Mucosa of descending colon (tissue), 3 donors: ENCODE results near the gene SEC14L6. TPM values are rescaled to one million over a fixed set of nuclear protein-coding genes. Genes with fewer than 3 reads are reported as not detected.

Experiments used
- ATAC-seq: fragments of 200-7000 bp; cut with Tn5 transposase; one replicate; pipeline ENCODE4 v1.9.1; 2020; ENCODE audit warnings: mild to moderate bottlenecking, moderate library complexity
- DNase-seq, 3 donors: peaks; one replicate each; pipeline ENCODE4 v3.0.0-alpha.2; 2020
- H3K36me3 ChIP-seq: fragments of 200-600 bp; one replicate; pipeline ENCODE4 v1.8.0; 2021; ENCODE audit warnings: low read depth, mild to moderate bottlenecking
- H3K4me1 ChIP-seq: fragments of 200-600 bp; one replicate; pipeline ENCODE4 v1.8.0; 2021; ENCODE audit warnings: low read depth, mild to moderate bottlenecking
- H3K4me3 ChIP-seq: fragments of 200-600 bp; one replicate; pipeline ENCODE4 v1.8.0; 2021; ENCODE audit warnings: mild to moderate bottlenecking
- H3K9me3 ChIP-seq: fragments of 200-600 bp; one replicate; pipeline ENCODE4 v1.8.0; 2021; ENCODE audit warnings: mild to moderate bottlenecking
- intact Hi-C, 2 donors: fragments of 100-400 bp; cut with DNase I in 1 of 2; cut with micrococcal nuclease in 1 of 2; formaldehyde crosslinking; loops; one replicate each; pipeline versions ENCODE4 v1.11.0 to v1.11.1; 2022; cut with DNase I, micrococcal nuclease
- total RNA-seq, 3 donors: library from RNA; stranded (reverse); fragmentation: NEBNext Ultra II Directional in 2 of 3; extraction: Animal tissue kit (Norgen Biotek cat#: 25700) in 2 of 3; gene quantifications; one replicate each; pipeline versions ENCODE4 v1.2.1 to v1.2.4, GENCODE V29; 2021 to 2023
- TF ChIP-seq, protein P1 (sequence below): fragments of 200-600 bp; IDR thresholded peaks from one replicate; pipeline ENCODE4 v1.8.0; 2022; ENCODE audit warnings: antibody characterized with exemption, mild to moderate bottlenecking
- donor health status: DM: no; HTN: no; CAD: no; lungs with moderate emphysema.
- donor health status: DM: no; HTN: no; CAD: no.
- donor health status: DM: no; HTN: yes; CAD: no.

The SEC14L6 gene
- total RNA-seq, 3 donors from 2014 or later = 0.26 to 0.47 TPM; not detected in 1

DNA sequence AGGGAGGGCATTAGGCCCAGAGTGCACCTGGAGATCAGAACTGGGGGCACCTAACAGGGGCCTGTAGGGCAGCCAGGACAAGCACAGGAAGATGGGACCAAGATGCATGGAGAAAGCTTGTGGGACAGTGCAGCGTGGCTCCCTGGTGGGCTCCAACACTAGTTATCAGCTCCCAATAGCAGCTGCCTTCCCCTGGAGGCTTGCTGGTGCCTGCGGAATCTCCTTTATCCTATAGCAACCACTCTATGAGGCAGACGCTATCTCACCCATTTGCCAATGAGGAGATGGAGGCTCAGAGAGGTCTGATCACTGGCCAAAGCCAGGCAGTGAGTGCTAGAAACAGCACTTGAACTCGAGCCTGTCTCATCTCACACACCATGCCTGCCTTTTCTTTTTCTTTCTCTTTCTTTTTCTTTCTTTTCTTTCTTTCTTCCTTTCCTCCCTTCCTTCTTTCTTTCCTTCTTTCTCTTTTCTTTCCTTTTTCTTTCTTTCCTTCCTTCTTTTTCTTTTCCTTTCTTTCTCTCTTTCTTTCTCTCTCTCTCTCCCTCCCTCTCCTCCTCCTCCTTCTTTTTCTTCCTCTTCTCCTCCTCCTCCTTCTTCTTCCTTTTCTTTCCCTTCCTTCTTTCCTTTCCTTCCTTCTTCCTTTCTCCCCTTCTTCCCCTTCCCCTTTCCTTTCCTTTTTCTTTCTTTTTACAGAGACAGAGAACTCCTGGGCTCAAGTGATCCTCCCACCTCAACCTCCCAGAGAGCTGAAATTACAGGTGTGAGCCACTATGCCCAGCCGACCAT is 25.0 kb downstream of the SEC14L6 start:
- TF ChIP-seq, protein P1, sequence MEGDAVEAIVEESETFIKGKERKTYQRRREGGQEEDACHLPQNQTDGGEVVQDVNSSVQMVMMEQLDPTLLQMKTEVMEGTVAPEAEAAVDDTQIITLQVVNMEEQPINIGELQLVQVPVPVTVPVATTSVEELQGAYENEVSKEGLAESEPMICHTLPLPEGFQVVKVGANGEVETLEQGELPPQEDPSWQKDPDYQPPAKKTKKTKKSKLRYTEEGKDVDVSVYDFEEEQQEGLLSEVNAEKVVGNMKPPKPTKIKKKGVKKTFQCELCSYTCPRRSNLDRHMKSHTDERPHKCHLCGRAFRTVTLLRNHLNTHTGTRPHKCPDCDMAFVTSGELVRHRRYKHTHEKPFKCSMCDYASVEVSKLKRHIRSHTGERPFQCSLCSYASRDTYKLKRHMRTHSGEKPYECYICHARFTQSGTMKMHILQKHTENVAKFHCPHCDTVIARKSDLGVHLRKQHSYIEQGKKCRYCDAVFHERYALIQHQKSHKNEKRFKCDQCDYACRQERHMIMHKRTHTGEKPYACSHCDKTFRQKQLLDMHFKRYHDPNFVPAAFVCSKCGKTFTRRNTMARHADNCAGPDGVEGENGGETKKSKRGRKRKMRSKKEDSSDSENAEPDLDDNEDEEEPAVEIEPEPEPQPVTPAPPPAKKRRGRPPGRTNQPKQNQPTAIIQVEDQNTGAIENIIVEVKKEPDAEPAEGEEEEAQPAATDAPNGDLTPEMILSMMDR = no peak
- H3K9me3 ChIP-seq = no peaks in the 10 kb centered on the region
- DNase-seq (no peak), ATAC-seq (no peak)
- no peaks in the 10 kb centered on the region for H3K36me3 ChIP-seq
- no peak overlapping the region for H3K4me3 ChIP-seq
- no peaks in the 10 kb centered on the region for H3K4me1 ChIP-seq
- intact Hi-C loops = no loop called here

DNA sequence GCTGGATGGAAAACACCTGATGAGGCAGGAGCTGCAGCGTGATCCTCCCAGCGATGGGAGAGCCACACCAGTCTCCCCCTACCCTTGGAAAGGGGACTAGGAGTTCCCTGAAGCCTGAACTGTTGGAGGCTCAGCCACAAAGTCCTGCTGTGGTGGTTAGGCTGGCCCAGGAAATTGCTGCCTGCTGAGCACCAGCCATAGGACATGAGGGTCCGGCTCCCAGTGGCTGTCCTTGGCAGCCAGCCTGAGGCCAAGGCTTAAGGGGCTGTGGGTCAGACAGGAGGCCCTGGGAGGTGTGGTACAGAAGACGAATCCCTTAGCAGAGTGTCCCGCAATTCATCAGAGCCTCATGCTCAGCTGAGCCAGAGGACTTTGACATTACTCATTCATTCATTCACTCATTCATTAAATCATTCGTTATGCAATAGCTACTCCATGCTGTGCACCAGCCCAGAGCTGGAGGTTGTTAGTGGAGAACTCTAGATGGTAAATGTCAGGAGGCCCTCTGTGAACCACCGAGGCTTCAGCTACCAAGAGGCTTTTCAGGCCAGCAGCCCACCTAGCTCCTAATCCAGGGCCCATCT is 26.6 kb downstream of the SEC14L6 start:
- DNase-seq (no peak), ATAC-seq (no peak)
- H3K4me1 ChIP-seq = no peaks in the 10 kb centered on the region
- H3K36me3 ChIP-seq = no peaks in the 10 kb centered on the region
- intact Hi-C loops = no loop called here
- no peaks in the 10 kb centered on the region for H3K9me3 ChIP-seq
- TF ChIP-seq, protein P1 = no peak
- H3K4me3 ChIP-seq = no peak overlapping the region

DNA sequence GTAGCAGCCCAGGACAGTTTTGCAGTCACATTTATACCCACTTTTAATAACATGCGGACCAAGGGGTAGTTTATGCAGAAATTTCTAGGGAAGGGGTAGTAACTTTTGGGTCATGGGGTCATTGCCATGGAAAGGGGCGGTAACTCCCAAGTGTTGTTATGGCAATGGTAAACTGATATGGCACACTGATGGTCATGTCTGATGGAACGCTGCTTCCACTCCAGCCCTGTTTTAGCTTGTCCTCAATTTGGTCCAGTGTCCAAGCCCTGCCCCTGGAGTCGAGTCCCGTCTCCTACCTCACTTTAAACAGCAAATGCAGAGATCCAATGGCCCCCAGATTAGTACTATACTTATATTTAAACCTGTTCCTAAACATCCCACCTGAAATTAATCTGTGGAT is 29.8 kb downstream of the SEC14L6 start:
- H3K4me3 ChIP-seq = no peak overlapping the region
- ATAC-seq (no peak), DNase-seq (no peak)
- intact Hi-C loops = no loop called here
- TF ChIP-seq, protein P1 = no peak
- no peaks in the 10 kb centered on the region for H3K36me3 ChIP-seq
- H3K4me1 ChIP-seq = no peaks in the 10 kb centered on the region
- H3K9me3 ChIP-seq = no peaks in the 10 kb centered on the region

DNA sequence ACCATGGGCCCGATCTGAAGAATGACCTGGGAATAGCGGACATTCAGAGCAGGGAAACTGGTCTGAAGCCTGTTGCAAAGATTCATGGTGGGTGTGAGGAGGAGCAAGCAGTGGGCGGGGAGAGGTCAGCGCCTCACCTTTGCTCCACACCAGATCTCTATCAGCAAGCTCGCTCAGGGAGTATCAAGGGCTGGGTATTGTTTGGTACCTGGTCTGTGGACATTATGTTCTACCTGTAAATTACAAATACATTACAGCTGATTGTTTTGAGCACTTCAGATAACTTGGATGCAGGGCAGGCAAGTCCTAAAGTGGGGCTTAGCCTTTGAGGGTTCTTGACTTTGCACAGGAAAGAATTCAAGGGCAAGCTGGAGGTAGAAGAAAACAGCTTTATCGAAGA is 30.3 kb downstream of the SEC14L6 start:
- Histone ChIP-seq H3K36me3 (no peaks in the 10 kb centered on the region), H3K4me1 (no peaks in the 10 kb centered on the region), H3K4me3 (no peak overlapping the region), H3K9me3 (no peaks in the 10 kb centered on the region)
- DNase-seq = no peak
- TF ChIP-seq, protein P1 = no peak
- intact Hi-C loops = no loop called here
- no peak for ATAC-seq

DNA sequence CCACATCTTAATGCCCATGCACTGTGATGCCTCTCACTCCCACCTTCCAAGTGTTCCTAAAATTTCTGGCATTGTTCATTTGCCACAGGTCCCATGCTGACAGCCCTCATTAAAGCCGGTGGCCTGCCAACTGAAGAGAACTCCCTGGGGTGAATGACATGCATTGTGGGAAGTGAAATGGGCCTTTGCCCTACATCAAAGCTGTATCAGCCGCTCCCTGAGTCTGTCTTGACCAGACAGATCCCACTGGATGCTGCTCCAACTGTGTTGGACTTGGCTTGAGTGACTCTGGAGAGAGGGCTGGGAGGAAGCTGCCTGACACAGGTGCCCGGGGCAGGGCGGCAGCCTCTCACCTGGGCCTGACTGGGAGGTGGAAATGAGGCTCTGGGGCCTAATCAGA is 32.3 kb downstream of the SEC14L6 start:
- no peak for DNase-seq
- Histone ChIP-seq H3K4me3 (no peak overlapping the region), H3K36me3 (no peaks in the 10 kb centered on the region), H3K9me3 (no peaks in the 10 kb centered on the region), H3K4me1 (no peaks in the 10 kb centered on the region)
- intact Hi-C loops = no loop called here
- TF ChIP-seq, protein P1 = no peak
- ATAC-seq = no peak
